Right cardiac atrium (tissue), 5 donors: ENCODE results near the gene KDM5C. TPM values are rescaled to one million over a fixed set of nuclear protein-coding genes. Genes with fewer than 3 reads are reported as not detected.

Source experiments
- ATAC-seq, 2 donors: fragments of 200-7000 bp; cut with Tn5 transposase; one replicate each; pipeline versions ENCODE4 v1.8.0 to v1.9.1; 2020; ENCODE audit warnings: moderate library complexity in 2 of 2, mild to moderate bottlenecking in 1 of 2
- DNase-seq, 3 donors: peaks; one replicate each; pipeline ENCODE4 v3.0.0-alpha.2; 2020
- H3K27ac ChIP-seq: one replicate; pipeline ENCODE4 v1.5.1; 2013; ENCODE audit warnings: mild to moderate bottlenecking, low read length, control low read depth, moderate library complexity
- H3K27me3 ChIP-seq: one replicate; pipeline ENCODE4 v1.6.1; 2013; ENCODE audit not compliant: control insufficient read depth, insufficient read depth
- H3K4me1 ChIP-seq: one replicate; pipeline ENCODE4 v1.6.1; 2013; ENCODE audit warnings: low read length; ENCODE audit not compliant: control insufficient read depth, insufficient read depth
- H3K4me3 ChIP-seq: one replicate; pipeline ENCODE4 v1.5.1; 2013; ENCODE audit warnings: low read length, control low read depth
- H3K9me3 ChIP-seq: one replicate; pipeline ENCODE4 v1.6.1; 2013; ENCODE audit warnings: low read length; ENCODE audit not compliant: control insufficient read depth
- WGBS: extraction: QIAGEN DNeasy Blood & Tissue Kit; methylation state at CpG from one replicate; pipeline ENCODE4 v1.1.7; 2013; 5-methylcytosine and 5-hydroxymethylcytosine counted together
- intact Hi-C, 4 donors: fragments of 100-400 bp; cut with DNase I; formaldehyde crosslinking; loops; one replicate each; pipeline versions ENCODE4 v1.11.0 to v1.14.0; 2022 to 2023
- polyA plus RNA-seq: library from polyadenylated mRNA; stranded (reverse); fragments of 200-250 nt; gene quantifications from one replicate; pipeline ENCODE4 v1.2.3, GENCODE V29; 2013
- total RNA-seq, 4 donors: library from RNA; stranded (reverse); fragmentation: NEBNext Ultra II Directional; extraction: Animal tissue kit (Norgen Biotek cat#: 25700); gene quantifications; one replicate each; pipeline ENCODE4 v1.2.1, GENCODE V29; 2021
- donor health status: healthy with polysubstance abuse.
- donor health status: DM: no; HTN: yes; CAD: no.
- donor health status: DM: no; HTN: no; CAD: no.
- donor health status: DM: no; HTN: yes; CAD: no; lungs with severe emphysema.
- donor health status: DM: yes; HTN: yes; CAD: no.

Gene KDM5C
- total and polyA plus RNA-seq, 5 donors, result 23.4 to 61.6 (median 41.8) TPM

GRCh38 chrX:53261355-53261972, 36.5 kb upstream of the KDM5C start:
- 45% methylated on average over 7 of the region's 7 CpGs for WGBS
- intact Hi-C loops, result no loop called here

GRCh38 chrX:53260836-53261235, 35.8 kb upstream of the KDM5C start:
- Histone ChIP-seq H3K4me3 (no peak overlapping the region), H3K27me3 (no peaks in the 10 kb centered on the region), H3K4me1 (no peaks in the 10 kb centered on the region), H3K9me3 (no peaks in the 10 kb centered on the region), H3K27ac (no peak overlapping the region)
- 67% methylated on average over 7 of the region's 7 CpGs for WGBS
- no peak for ATAC-seq
- intact Hi-C loops, result no loop called here
- no peak for DNase-seq

More at GRCh38 chrX:53261355-53261972, 36.5 kb upstream of the KDM5C start:
- Histone ChIP-seq H3K9me3 (no peaks in the 10 kb centered on the region), H3K27me3 (no peaks in the 10 kb centered on the region), H3K4me3 (no peak overlapping the region), H3K4me1 (no peaks in the 10 kb centered on the region), H3K27ac (no peak overlapping the region)
- DNase-seq (no peak), ATAC-seq (no peak)

GRCh38 chrX:53257670-53258423, 32.8 kb upstream of the KDM5C start:
- DNase-seq, result no peak
- Histone ChIP-seq H3K9me3 (no peaks in the 10 kb centered on the region), H3K4me1 (no peaks in the 10 kb centered on the region), H3K27ac (no peak overlapping the region), H3K27me3 (no peaks in the 10 kb centered on the region), H3K4me3 (no peak overlapping the region)
- intact Hi-C loops, result no loop called here
- WGBS, result 90% methylated on average over 6 of the region's 6 CpGs
- no peak for ATAC-seq

GRCh38 chrX:53257166-53257565, 32.2 kb upstream of the KDM5C start:
- H3K4me3 ChIP-seq, result no peak overlapping the region
- DNase-seq, result no peak
- 84% methylated on average over 13 of the region's 13 CpGs for WGBS
- H3K27me3 ChIP-seq, result no peaks in the 10 kb centered on the region
- ATAC-seq, result no peak
- no peak overlapping the region for H3K27ac ChIP-seq
- intact Hi-C loops, result no loop called here
- no peaks in the 10 kb centered on the region for H3K9me3 ChIP-seq
- no peaks in the 10 kb centered on the region for H3K4me1 ChIP-seq

- peak in 1 of 2 donors; percentile 41 for ATAC-seq
- intact Hi-C loops, result no loop called here
- no peaks in the 10 kb centered on the region for H3K4me1 ChIP-seq
- no peak overlapping the region for H3K4me3 ChIP-seq
- no peak for DNase-seq
- H3K9me3 ChIP-seq, result no peaks in the 10 kb centered on the region
- 71% methylated on average over 17 of the region's 17 CpGs for WGBS
- H3K27me3 ChIP-seq, result no peaks in the 10 kb centered on the region
- H3K27ac ChIP-seq, result no peak overlapping the region
These were observed 31.5 kb upstream of the KDM5C start for GRCh38 chrX:53256446-53257041.

GRCh38 chrX:53255738-53256191, 30.8 kb upstream of the KDM5C start:
- no peak overlapping the region for H3K27ac ChIP-seq
- H3K4me3 ChIP-seq, result no peak overlapping the region
- intact Hi-C loops, result no loop called here
- H3K4me1 ChIP-seq, result no peaks in the 10 kb centered on the region
- no peaks in the 10 kb centered on the region for H3K27me3 ChIP-seq
- no peaks in the 10 kb centered on the region for H3K9me3 ChIP-seq
- ATAC-seq, result peak in 1 of 2 donors; percentile 18
- WGBS, result 72% methylated on average over 9 of the region's 9 CpGs
- no peak for DNase-seq

GRCh38 chrX:53254570-53255461, 29.8 kb upstream of the KDM5C start:
- intact Hi-C loops, result no loop called here
- Histone ChIP-seq H3K9me3 (no peaks in the 10 kb centered on the region), H3K4me3 (no peak overlapping the region), H3K4me1 (no peaks in the 10 kb centered on the region), H3K27me3 (no peaks in the 10 kb centered on the region), H3K27ac (no peak overlapping the region)
- no peak for DNase-seq
- 92% methylated on average over 22 of the region's 22 CpGs for WGBS
- ATAC-seq, result no peak

GRCh38 chrX:53253293-53254020, 28.4 kb upstream of the KDM5C start:
- Histone ChIP-seq H3K4me3 (no peak overlapping the region), H3K27me3 (no peaks in the 10 kb centered on the region), H3K27ac (no peak overlapping the region), H3K4me1 (no peaks in the 10 kb centered on the region), H3K9me3 (no peaks in the 10 kb centered on the region)
- WGBS, result 95% methylated on average over 3 of the region's 3 CpGs
- ATAC-seq (no peak), DNase-seq (no peak)
- intact Hi-C loops, result no loop called here

- Histone ChIP-seq H3K27me3 (no peaks in the 10 kb centered on the region), H3K9me3 (no peaks in the 10 kb centered on the region), H3K4me1 (no peaks in the 10 kb centered on the region), H3K27ac (no peak overlapping the region), H3K4me3 (no peak overlapping the region)
- no peak for DNase-seq
- intact Hi-C loops, result no loop called here
- WGBS, result 76% methylated on average over 2 of the region's 2 CpGs
- no peak for ATAC-seq
These were observed 26.3 kb upstream of the KDM5C start for GRCh38 chrX:53251307-53251706.

- DNase-seq, result no peak
- Histone ChIP-seq H3K27me3 (no peaks in the 10 kb centered on the region), H3K4me3 (no peak overlapping the region), H3K27ac (no peak overlapping the region), H3K9me3 (no peaks in the 10 kb centered on the region), H3K4me1 (no peaks in the 10 kb centered on the region)
- intact Hi-C loops, result no loop called here
- 95% methylated on average over 19 of the region's 19 CpGs for WGBS
- ATAC-seq, result no peak
These were observed 25.5 kb upstream of the KDM5C start for GRCh38 chrX:53250556-53250955.
